NCI-H1105 treated with DMSO at 0.1 percent for 48 hours (cell line): ENCODE measurements around the gene CARS1.

Experiments used
- DNase-seq: peaks from one replicate; lab custom pipeline; 2025; lab: John Stamatoyannopoulos, UW

The CARS1 gene

DNA sequence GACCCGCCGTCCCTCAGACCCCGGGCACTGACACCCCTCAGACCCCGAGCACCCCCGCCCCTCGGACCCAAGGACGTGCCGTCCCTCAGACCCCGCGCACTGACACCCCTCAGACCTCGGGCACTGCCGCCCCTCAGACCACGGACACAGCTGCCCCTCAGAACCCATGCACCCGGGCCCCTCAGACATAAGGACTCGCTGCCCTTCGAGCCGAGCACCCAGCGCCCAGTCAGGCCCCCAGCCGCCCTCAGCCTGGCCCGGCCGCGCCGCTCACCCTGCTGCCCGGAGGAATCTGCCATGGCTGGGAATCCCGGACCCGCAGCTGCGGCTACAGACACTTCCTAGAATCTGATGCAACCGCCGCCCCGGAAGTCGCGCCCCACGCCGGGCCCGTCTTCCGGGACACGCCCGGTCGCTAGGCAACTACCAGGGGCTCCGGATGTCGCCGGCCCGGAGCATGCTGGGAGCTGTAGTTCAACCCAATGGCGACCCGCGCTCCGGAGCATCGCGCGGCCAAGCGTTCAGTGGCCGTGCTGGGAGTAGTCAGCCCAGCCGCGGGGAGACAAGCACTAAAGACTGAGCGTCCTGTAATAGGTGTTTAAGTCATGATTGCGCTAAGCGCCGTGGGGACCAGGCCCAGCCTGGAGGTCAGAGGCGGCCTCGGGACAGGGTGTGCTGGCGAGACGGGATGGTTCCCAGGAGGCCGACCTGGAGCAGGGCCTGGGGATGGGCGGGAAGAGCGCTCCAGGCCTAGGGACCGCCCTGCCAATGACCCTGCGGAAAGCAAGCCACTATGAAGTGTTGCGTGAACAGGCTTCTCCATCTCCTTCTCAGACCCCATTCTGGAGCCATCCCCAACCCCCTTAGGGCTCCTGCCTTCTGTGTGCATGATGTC lies at the start of gene CARS1:
TSS of gene CARS1 (minus strand) at position 355 of the 895 bp plus-strand sequence. CDS start at position 299, 56 bp downstream.
- peak; percentile 93 for DNase-seq

DNA sequence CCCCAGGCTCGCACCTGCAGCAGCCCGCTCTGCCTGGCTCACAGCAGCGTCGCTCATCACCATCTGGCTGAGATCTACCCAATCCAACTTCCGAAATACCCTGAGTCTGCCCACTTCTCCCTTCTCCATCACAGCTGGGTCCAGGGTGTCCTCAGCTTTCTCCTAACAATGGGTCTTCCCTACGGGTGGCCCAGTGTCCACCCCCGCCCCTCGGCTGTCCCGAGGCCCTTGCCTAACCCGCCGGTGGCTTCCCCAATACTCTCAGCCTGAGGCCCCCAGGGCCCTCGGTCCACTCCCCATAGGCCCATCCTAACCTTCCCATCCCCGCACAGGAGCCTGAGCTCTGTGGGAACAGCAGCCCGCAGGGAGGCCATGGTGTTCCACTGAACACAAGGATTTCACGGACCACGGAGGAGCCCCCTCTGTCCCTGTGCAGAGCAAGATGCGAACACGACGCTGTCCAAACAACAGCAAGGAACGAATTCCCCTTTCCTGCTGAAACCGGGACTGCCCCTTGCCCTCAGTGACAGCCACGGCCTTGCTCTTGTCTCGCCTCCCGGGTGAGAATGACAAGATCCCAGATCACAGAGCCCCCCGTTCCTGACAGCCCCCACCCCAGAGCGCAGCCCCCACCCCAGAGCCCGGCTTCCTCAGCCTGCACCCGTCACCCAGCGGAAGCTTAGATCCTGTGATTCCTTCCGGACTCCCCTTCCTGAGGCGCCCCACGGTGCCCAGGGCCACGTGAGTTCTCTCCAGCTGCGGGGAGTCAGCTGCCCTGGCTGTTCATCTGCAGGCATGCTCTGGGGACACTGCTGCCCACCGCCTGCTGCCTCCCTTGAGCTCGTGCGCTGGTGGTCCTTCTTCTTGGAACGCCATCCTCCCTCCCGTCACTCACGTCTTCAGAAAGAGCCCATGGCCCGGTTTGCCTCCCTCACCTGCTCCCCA lies 48.8 kb upstream of the CARS1 start:
- no peak for DNase-seq

DNA sequence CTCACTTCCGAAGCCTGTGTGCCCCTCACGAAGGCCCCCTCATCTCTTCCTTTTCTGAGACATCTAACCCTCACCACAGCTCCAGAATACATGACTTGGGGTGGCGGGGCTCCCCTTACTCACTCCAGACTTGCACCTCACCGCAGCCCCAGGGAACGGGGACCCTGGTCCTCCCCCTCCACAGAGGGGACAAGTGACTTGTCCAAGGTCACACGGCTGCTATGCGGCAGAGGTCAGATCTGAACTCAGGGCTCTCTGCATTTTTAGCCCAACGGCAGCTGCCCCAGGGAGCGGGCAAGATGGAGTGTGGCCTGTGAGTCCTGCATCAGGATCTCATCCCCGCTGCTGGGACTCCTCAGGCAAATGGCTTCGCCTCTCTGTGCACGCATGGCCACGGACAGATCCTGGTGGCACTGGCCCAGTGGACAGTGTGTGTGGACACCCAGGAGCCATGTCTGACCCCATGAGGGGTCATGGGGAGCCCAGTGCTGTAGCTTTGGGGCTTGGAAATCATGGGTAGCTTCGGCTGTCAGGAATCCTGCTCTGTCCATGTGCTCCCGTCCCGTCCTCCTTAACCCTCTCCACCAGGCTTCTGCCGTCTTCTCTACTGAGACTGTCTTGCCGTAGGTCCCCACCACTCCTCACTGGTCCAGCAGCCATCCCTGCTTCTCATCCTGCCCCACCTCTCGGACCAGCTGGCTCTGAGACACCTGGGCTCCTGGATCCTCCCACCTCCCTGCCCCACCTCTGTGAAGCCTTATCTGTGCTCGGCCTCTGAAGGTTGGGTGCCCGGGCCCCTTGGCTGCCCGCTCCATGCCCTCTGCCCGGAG lies 48.0 kb upstream of the CARS1 start:
- no peak for DNase-seq

DNA sequence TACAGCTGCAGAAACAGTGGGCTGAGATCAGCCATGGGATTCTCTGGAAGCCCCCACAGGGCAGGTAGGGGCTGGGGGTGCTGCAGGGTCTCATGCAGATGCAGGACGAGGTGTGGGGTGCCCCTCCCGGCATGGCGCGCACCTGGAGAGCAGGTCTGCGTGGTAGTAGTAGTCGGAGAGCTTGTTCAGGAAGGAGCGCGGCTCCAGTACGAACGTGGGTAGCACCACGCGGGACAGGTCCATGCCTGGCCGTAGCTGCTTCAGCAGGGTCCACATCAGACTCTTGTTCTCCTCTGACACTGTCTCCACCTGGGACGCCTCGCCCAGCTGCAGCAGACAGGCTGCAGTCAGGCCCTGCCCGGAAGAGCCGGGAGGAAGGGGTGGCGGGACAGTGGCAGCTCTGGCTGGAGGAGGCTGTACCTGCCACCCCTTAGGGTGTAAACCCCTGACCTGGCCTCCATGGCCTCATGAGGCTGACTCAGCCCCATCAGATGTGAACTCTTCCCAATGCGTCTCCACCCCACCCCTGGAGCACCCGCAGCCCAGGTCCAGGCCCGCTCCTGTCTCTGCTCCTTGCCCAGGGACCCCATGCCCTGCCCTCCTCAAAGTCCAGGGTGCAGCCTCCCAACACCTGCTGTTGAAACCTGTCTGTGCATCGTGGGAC lies 47.0 kb upstream of the CARS1 start:
- no peak for DNase-seq

DNA sequence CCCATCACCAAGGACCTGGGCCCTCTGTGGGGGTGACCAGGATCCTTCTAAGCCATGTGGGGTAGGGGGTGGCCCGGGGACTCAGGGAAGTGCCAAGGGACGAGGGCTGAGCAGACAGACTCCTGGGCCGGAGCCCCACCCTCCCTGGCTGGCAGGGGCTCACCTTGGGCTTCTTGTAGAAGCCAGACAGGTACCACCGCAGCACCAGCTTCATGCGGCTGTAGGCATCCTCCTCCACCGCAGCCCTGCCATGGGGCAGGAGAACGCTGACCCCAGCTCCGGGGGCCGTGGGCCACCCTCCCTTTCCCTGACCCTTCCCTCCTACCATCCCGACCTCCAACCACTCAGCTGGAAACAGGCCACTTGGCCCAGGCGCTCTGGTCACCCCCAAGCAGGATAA lies 45.9 kb upstream of the CARS1 start:
- no peak for DNase-seq

DNA sequence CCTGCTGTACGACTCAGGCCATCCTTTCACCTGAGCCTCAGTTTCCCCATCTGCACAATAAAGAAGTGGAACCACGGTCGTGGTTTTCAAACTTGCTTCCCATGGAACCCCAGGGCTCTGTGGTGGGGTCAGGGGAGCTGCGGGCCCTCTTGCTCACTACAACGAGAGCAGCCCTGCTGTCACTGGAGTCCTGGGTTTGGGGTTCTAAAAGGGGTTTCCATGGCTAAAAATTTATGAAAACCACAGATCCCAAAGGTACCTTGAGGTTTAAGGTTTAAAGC lies 45.4 kb upstream of the CARS1 start:
- DNase-seq = no peak

DNA sequence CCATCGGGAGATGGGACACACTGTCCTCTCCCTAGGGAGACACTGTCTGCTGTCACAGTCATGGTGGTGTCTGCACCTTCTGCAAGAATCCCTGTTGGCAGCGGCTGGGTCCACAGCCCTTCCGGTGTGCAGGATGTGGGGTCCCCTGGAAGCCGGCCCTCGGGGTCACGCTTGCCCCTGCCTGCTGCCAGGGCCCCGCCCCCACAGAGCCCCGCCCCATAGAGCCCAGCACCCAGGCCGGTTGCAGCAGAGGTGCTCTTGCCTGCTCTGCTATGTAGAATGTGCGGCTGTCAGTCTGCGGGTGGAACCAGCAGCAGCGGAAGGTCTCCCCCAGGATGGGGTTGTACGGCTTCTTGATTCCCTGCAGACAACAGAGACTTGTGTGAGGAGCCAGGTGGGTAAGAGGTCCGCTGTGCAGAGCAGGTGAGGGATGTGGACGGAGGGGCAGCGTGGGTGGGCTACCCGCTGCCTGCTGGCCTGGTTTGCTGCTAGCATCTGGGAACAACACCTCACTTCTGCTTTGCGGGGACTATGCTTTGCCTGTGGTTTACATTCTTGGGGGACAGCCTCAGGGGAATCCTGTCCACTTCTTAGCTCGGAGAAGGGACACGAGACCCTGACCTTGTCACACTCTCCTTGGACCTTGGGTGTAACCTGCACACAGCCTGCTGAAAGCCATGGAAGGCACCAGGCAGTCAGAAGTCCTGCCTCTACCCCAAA lies 44.9 kb upstream of the CARS1 start:
- no peak for DNase-seq

DNA sequence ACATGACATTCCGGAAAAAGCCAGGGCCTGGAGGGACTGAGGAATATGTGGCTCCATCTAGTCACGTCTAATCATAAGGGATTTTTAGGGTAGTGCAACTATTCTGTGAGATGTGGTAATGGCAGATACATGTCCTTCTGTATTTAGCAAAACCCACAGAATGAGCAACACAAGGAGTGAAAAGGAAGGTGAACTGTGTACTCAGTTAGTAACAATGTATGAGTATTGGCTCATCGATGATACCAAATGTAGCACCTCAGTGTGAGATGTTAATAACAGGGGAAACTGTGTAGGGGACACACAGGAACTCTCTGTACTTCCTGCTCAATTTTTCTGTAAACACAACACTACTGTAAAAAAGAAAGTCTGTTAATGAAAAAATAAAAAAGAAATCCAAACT lies 42.0 kb upstream of the CARS1 start:
- DNase-seq = no peak

DNA sequence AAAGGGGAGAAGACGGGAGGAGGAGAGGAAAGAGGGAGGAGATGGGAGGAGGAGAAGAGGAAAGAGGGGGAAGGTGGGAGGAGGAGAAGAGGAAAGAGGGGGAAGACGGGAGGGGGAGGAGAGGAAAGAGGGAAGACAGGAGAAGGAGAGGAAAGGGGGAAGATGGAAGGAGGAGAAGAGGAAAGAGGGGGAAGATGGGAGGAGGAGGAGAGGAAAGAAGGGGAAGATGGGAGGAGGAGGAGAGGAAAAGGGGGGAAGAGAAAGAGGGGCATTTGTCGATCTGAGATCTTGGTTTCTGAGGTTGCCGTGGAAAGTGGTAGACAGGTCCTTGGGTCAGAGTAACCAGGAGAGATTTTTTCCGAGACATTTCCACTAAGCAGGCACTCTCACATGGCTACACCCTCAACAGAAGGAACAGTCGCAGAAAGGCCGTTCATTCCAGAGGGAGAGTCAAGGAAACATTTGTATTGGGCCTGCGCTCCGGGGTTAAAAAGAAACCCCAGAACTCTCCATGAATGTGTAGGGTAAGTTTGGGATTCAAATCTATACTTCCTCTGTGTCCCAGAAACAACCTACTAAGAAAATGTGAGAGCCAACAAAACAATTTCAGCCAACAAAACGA lies 39.8 kb upstream of the CARS1 start:
- no peak for DNase-seq

DNA sequence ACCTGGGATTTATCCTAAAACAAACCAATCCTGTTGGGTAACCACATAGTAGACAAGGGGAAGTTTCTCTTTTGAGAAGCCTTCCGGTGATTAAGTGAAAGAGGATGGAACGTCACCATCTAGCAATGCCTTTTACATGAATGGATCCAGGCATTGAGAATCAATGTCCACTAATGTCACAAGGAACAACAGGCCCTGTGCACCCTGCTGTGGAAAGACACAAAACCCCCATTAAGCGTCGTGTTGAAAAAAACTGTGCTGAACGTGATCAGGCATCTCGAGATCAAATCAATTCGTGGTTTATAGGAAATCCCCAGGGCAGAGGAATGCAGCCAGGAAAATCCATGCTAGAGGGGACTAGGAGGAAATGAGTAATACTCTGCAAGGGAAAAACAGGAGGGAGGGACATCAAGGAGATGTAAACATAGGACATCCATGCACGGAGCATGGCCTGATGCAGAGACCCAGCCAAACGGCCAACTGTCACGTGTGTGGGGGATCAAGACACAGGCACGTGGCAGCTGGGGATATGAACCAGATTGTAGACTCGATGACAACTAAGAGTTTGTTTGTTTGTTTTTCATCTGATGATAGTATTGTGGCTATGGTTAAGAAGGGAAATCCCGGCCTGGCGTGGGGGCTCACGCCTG lies 38.6 kb upstream of the CARS1 start:
- no peak for DNase-seq

DNA sequence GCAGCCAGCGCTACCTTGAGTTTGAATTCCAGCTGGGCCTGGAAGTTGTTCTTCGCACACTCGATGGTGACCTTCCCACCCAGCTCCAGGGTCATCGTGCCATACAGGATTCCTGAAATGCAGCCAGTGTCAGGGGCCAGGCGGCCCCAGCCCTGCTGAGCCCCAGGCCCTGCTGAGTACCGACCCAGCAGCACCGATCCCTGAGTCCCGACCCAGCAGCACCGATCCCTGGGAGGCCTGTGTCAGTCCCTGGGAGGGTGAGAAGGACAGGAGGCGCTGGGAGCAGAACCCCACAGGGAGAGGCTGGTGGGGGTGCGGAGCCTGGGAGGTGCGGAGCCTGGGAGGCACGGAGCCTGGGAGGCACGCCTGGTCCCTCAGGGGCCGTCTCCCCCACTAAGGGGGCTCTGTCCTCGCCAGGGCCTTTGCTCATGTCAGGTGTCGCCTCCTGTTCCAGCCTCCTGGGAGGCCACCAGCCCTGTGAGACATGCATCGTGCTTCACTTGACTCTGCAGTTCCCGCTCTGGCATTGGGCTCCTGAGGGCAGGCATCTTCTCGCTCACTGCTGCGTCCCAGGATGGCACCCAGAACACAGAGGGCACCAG lies 37.1 kb upstream of the CARS1 start:
- no peak for DNase-seq

DNA sequence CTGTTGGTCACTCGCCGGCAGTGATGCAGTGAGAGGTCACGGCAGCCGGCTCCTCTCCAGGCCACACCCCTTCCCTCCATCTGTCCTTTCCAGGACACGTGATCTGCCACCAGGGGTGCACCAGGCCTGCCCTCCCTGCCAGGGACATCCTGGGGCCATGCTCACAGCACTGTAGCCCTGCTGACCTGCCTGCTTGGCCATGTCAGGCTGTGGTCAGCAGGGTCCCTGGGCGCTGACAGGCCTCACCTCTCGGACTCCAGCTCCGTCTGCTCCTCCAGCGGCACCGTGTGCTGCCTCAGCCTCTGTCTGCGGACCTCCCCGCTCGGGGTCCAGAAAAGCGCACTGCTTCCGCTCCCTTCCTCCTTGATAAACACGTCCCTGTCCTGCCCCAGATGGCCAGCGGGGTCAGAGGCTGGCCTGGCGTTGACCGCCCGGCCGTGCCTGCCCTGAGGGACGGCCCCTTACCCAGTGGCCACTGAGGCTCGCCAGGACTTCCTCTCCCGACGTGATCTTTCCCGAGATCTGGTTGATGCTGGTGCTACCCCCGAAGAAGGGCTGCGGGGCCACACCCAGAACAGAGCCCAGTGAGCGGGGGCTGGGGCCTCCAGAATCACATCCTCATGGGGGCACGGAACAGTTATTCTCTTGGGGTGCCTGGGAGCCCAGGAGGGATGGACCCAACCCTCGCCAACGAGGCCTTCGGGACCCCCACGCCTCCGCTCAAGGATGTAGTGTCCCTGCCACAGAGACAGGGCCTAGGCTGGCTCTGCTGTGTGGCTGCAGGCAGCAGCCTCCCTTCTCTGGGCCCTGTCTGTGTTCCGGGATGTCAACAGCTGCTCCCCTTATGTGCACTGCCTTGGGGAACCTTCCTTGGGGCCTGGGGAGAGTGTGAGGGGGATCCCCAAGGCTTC lies 36.3 kb upstream of the CARS1 start:
- no peak for DNase-seq

DNA sequence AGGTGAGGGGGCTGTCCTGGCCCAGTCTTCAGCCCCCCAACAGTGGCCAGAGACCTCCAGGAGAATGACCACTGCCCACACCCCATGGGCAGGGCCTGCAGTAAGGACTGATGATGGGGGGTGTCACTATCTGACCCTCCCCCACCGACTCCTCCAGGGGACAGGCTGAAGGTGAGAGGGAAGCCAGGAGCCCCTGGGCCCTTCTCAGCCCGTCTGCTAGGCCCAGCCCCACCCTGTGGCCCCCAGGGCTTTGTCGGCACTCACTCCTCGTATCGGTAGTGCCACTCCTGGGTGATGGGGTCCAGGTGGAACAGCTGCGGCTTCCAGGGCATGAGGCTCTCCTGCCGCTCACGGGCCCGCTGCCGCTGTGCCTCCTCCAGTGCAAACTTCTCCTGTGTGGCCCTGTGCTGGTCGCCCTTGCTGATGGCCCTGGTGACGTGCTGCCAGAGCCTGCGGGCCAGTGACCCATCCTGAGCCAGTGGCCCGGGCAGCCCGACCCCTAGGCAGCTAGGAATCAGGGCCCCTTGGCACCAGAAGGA lies 35.4 kb upstream of the CARS1 start:
- DNase-seq = no peak

DNA sequence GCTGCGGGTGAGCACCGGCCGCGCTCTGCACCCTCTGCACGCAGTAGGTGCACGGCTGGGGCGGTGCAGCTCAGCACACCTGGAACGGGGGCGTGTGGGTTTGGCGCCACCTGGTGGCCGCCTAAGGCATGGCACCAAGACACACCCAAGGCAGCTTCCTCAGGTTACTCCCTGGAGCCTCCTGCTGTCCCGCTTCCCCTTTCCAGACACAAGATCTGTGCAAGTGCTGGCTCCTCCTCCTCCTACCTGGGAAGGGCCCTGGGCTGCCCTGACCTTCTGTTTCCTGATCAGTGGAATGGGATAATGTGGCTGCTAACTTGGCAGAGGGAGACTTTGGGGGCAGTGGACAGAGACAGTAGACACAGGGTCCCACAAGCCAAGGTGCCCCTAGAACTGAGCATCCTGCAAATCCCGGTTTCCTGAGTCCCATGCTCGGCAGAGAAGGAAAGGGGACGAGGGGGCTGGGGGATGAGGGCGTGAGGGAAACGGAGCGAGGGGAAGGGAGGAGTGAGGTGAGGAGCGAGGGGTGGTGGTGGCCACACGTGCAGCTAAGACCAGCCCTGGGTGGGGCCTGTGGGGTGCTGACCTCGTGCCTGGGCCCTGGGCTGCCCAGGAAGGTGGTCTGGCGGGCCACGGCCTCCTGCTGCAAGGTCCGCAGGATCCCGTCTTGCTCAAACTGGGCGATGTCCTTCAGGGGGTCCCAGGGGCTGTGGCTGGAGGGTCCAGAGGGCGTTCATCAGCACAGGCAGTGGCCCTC lies 34.8 kb upstream of the CARS1 start:
- DNase-seq = peak; percentile 67

DNA sequence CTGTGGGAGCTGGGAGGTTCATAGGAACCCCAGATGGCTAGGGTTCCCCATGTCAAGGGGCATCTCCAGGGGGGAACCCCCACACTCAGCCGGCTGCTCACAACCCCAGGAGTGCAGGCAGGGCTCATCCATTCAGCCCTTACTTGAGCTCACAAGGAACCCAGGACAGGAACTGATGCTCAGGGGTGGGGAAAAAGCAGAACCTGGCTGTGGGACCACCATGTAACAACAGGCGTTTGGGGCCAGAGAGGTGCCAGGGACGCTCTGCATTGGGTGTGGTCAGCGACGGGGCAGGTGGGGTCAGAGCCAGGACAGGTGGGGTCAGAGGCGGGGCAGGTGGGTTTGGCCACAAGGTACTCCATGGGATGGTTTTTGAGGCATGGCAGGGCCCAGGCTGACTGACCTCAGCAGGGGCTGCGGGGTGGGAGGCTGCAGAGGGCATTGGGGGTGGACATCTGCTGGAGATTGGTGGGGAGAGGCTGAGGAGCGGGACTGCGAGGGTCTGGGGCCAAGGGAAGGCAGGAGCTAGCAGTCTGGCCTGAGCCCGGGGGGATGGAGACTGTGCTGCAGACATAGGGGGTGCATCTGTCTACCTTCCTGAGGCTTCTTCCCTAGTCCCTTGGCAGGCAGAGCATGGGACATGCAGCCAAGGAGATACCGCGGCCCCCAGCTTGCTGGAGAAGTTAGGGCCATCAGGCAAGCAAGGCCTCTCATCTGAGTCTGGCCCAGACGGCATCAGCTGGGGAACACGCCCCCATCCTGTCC lies 34.0 kb upstream of the CARS1 start:
- no peak for DNase-seq

DNA sequence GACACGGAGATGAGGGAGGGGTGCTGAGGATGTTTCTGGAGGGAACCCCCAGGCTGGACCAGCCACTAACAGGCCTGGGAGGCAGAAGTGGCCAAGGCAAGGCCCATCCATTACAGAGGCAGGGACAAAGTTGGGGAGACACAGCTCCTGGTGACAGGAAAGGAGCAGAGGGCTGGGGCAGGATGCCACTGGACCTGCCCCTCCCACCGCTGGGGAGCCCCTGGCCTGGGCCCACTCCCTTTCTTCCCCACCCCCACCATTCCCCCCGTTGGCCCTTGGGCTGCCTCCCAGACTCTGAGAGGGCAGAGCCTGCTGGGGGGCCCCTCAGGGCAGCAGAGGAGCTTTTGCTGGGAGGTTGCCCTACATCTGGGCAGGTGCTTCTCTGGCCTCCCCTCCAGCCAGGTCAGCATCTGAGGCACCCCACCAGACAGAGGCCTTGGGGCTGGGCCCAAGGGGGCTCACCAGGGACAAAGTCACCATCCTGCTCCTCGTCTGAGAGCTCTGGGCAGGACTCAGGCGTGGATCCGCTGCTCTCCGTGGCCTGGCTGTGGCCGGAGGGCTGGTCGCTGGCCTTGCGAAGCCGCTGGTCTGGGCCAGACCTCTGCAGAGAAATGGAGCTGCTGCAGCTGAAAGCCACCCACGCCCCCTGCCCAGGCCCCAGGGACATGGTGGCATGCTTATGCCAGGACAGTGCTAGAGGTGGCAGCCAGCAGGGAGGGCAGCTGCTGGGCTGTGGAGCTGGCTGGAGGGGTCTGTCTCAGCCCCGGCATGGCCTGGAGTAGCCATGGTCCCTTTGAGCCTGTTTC lies 33.1 kb upstream of the CARS1 start:
- no peak for DNase-seq
